HFF-Myc (cell line): ENCODE measurements around the gene ZXDC.

Experiments
- DNase-seq: peaks from one replicate; pipeline ENCODE4 v3.0.0-alpha.2; 2011; ENCODE audit warnings: low read depth; ENCODE audit errors: extremely low read depth
- H3K4me3 ChIP-seq: replicated peaks from 2 replicates; pipeline ENCODE4 v1.5.1; 2011; ENCODE audit warnings: low read depth, mild to moderate bottlenecking, control low read depth, low read length
- TF ChIP-seq, protein P1 (sequence below): IDR thresholded peaks from 2 replicates; pipeline ENCODE4 v1.5.1; 2012; ENCODE audit warnings: mild to moderate bottlenecking, low read depth, low read length, control low read depth; ENCODE audit errors: missing control alignments

Gene ZXDC

DNA sequence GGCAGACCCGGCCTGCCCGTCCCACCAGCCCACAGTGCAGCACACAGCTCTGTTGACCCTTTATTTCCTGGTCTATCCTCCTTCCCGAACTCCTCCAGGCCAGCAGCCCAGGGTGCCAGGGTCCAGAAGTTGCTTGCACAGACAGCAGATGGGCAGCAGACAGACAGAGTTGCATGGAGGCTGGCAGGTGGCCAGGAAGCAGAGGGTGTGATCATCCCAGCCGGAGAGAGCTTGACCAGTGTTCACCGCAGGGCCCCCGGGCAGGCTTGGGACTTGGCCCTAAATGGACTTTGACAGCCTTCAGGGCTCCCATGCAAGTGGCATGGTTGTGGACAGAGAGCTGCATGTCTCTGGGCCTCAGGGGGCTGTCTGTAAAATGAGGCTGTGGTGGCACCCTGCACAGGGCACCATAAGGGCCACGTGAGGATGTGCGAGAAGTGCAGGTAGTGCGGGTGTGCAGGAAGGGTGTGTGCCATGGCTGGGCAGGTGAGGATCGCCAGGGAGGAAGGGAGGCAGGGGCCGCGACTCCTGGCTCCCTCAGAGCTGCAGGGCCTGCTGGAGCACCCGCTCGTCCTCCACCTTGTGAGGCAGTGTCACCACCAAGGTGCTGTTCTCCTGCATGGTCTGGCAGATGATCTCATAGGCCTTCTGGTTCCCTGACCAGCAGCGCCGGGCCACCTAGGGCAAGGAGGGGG, 6.3 kb upstream of the ZXDC start:
- no peak overlapping the region for H3K4me3 ChIP-seq
- DNase-seq: no peak
- TF ChIP-seq, protein P1, sequence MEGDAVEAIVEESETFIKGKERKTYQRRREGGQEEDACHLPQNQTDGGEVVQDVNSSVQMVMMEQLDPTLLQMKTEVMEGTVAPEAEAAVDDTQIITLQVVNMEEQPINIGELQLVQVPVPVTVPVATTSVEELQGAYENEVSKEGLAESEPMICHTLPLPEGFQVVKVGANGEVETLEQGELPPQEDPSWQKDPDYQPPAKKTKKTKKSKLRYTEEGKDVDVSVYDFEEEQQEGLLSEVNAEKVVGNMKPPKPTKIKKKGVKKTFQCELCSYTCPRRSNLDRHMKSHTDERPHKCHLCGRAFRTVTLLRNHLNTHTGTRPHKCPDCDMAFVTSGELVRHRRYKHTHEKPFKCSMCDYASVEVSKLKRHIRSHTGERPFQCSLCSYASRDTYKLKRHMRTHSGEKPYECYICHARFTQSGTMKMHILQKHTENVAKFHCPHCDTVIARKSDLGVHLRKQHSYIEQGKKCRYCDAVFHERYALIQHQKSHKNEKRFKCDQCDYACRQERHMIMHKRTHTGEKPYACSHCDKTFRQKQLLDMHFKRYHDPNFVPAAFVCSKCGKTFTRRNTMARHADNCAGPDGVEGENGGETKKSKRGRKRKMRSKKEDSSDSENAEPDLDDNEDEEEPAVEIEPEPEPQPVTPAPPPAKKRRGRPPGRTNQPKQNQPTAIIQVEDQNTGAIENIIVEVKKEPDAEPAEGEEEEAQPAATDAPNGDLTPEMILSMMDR: no peak

DNA sequence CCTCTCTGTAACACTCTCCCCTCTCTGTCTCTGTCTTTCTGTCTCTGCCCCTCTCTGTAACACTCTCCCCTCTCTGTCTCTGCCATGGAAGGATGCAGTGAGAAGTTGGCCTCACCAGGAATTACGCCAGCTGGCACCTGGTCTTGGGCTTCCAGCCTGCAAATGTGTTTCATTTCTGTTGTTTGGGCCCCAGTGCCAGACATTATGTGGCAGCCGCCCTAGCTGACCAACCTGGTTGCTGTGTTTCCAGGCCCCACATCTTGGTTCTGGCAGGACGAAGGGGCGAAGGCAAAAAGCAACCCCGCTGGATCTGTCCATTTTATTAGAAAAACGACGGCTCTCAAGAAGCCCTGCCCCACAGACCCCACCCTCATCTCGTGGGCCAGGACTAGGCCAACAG, 5.2 kb upstream of the ZXDC start:
- TF ChIP-seq, protein P1: no peak
- no peak overlapping the region for H3K4me3 ChIP-seq
- DNase-seq: no peak

DNA sequence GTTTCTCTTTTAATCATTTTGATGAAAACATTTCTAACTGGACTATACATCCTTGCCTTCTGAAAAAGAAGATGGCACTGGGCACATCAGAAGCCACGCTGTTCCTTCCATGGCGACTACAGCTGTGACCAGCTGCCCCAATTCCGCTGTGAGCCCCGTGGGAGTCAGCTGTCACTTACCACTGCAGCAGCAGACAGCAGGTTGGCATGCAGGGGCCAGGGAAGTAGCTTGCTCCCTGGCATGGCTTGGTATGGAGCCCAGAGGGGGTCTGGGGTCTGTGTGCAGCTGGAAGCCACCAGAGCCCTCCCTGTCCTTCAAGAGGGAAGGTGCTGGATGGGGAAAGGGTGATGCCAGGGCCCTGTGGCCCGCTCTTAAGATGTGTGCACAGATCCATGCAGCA, 4.5 kb upstream of the ZXDC start:
- H3K4me3 ChIP-seq: no peak overlapping the region
- no peak for DNase-seq
- TF ChIP-seq, protein P1: no peak

DNA sequence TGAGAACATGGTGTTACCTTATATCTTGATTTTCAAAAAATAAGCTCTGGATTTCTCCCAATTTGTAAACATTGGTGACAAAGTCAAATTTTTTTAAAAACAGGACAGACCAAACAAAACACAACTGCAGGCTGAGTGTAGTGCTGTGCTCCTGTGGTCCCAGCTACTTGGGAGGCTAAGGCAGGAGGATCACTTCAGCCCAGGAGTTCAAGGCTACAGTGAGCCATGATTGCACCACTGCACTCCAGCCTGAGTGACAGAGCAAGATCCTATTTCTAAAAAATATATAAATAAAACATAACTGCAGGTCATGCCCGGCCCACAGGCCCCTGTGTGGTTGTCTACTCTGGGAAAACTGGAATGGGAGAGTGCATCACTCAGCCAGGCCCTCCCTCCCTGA, 4.0 kb upstream of the ZXDC start:
- DNase-seq: no peak
- TF ChIP-seq, protein P1: no peak
- no peak overlapping the region for H3K4me3 ChIP-seq

DNA sequence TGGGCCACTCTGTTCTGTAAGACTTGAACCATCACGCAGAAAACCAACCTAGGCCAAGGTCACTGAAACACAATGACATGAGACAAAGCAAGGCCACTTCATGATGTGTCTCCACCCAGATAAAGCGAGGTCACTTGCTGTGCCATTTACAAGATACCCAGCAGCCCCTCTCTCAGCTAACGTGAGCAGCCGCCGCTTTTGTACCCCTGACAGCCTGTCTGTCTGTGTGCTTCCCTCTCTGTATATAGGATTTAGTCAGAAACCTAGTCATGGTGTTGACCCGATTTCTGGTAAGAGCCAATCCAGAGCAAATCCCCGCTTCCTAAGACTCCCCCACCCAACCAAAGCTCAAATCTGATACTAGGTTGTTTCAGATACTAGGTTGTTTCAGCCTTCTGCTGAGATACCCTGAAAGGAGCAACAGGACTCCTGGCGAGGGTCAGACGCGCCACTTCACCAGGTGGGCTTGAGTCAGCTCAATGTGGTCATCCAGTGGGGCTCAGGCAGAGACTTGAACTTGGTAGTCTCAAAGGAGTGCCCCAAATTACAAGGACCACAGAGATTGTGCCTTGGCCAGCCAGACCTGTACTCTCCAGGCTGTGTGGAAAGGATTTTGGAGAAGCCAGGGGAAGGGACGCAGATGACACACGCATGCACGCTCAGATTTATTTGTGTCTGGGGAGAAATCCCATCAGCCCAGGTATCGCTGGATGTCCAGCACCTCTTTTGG, 3.1 kb upstream of the ZXDC start:
- no peak overlapping the region for H3K4me3 ChIP-seq
- DNase-seq: no peak
- TF ChIP-seq, protein P1: no peak

DNA sequence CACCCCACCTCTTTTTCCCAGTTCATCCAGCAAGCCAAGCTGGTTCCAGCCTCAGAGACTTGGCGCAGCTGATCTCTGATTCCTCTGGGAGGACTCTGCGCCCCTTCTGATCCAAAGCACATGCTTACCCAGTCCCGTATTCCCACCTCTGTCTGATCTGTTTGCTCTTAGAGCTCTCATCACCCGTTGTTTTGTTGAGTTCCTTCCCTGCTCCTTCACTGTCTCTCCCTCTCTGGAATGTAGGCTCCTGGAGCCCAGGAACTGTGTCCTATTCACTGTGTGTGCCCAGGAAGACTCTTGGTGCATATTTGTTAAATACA, 1.3 kb upstream of the ZXDC start:
- TF ChIP-seq, protein P1: no peak
- H3K4me3 ChIP-seq: no peak overlapping the region
- DNase-seq: no peak
